Subcutaneous abdominal adipose tissue (tissue), 5 donors: Measurements from ENCODE around the gene SDR42E2.
"Not testable (repeated sequence)": the region's sequence is repeated elsewhere in the genome, so short reads cannot be mapped to it uniquely, and the experiment has no call there.

Experiments
- H3K27ac ChIP-seq: one replicate; pipeline ENCODE4 v1.7.0; 2013; ENCODE audit warnings: low read depth, mild to moderate bottlenecking, inconsistent platforms, low read length, moderate library complexity
- H3K27me3 ChIP-seq, 5 donors: one replicate each; pipeline ENCODE4 v1.7.0; 2013; ENCODE audit warnings: low read length in 5 of 5, inconsistent platforms in 1 of 5; ENCODE audit not compliant: control insufficient read depth in 5 of 5, insufficient read depth in 4 of 5
- H3K36me3 ChIP-seq, 5 donors: one replicate each; pipeline ENCODE4 v1.7.0; 2013; ENCODE audit warnings: low read length in 5 of 5; ENCODE audit not compliant: control insufficient read depth in 5 of 5, insufficient read depth in 5 of 5
- H3K4me1 ChIP-seq, 5 donors: one replicate each; pipeline ENCODE4 v1.7.0; 2013; ENCODE audit warnings: low read length in 5 of 5, mild to moderate bottlenecking in 3 of 5, moderate library complexity in 1 of 5; ENCODE audit not compliant: control insufficient read depth in 5 of 5, insufficient read depth in 5 of 5
- H3K4me3 ChIP-seq, 5 donors: one replicate each; pipeline ENCODE4 v1.7.0; 2013; ENCODE audit warnings: low read length in 5 of 5, low read depth in 1 of 5
- H3K9ac ChIP-seq, 5 donors: one replicate each; pipeline ENCODE4 v1.7.0; 2013; ENCODE audit warnings: low read length in 5 of 5, mild to moderate bottlenecking in 4 of 5, moderate library complexity in 3 of 5
- H3K9me3 ChIP-seq, 5 donors: one replicate each; pipeline ENCODE4 v1.7.0; 2013; ENCODE audit warnings: low read length in 5 of 5; ENCODE audit not compliant: control insufficient read depth in 5 of 5
- donor health status: healthy.
- donor health status: healthy.
- donor health status: healthy.
- donor health status: healthy.
- donor health status: healthy.

Gene SDR42E2

DNA sequence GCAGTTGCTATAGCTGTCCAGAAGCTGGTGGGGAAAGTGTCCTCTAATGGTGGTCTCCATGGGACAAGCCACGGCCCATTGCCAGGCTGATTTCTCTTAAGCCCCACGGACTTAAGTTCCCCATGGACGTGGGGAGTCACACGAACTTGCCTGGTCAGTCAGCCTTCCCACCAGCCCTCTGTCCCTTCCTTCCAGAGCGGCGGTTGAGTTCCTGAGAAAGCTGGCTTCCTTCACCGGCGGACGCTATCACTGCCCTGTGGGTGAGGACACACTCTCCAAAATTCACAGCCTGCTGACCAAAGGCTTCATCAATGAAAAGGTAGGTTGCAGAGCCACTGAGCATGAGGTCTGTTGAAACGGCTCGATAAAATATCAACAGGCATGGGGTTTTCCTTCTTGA, 10.0 kb upstream of the SDR42E2 start:
- Histone ChIP-seq H3K4me1 (peaks cover 0 to 2% (median 0%) of the 10 kb centered on the region in 5 donors), H3K4me3 (no peak overlapping the region), H3K9me3 (no peaks in the 10 kb centered on the region), H3K27me3 (peaks cover 0 to 4% (median 0%) of the 10 kb centered on the region in 5 donors), H3K9ac (no peak overlapping the region), H3K36me3 (no peaks in the 10 kb centered on the region), H3K27ac (no peak overlapping the region)

DNA sequence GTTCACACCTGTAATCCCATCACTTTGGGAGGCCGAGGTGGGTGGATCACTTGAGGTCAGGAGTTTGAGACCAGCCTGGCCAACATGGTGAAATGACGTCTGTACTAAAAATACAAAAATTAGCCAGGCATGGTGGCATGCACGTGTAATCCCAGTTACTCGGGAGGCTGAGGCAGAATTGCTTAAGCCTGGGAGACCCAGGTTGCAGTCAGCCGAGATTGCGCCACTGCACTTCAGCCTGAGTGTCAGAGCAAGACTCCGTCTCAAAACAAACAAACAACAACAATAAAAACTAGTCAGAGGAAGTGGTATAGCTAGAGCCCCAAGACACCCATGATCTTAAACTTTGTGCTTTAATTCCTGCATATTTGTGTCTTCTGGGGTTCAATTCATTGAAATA, 9.2 kb upstream of the SDR42E2 start:
- not testable (repeated sequence) for H3K9ac ChIP-seq, H3K9me3 ChIP-seq, H3K4me3 ChIP-seq, H3K4me1 ChIP-seq, H3K27ac ChIP-seq, H3K36me3 ChIP-seq, H3K27me3 ChIP-seq

GRCh38 chr16:22161401-22161800, 905 bp upstream of the SDR42E2 start:
- no peaks in the 10 kb centered on the region for H3K36me3 ChIP-seq
- no peak overlapping the region for H3K4me3 ChIP-seq
- H3K4me1 ChIP-seq = peaks cover 0 to 4% (median 3%) of the 10 kb centered on the region in 5 donors
- no peak overlapping the region for H3K9ac ChIP-seq
- H3K27me3 ChIP-seq = peaks cover 7 to 15% (median 11%) of the 10 kb centered on the region in 5 donors
- H3K27ac ChIP-seq = no peak overlapping the region
- peaks cover 0 to 1% (median 0%) of the 10 kb centered on the region in 5 donors for H3K9me3 ChIP-seq

DNA sequence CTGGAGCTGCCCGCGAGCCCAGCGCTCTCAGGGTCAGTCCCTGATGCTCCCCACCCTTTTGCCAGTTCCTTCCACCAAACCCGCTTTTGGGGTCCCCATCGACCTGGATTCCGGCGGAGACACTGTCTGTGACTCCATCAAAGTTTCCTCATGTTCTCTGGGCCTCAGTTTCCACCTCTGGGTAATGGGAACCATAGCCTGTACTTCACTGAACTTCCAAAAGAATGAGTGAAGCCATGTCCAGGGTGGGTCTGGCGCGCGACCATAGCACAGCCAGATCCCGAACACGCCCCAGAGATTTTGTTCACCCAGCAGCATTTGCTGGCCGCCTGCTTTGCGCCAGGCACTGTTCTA, 327 bp downstream of the SDR42E2 start:
- no peak overlapping the region for H3K27ac ChIP-seq
- peaks cover 7 to 15% (median 11%) of the 10 kb centered on the region in 5 donors for H3K27me3 ChIP-seq
- H3K9ac ChIP-seq = no peak overlapping the region
- peak overlapping the region in 1 of 5 donors; percentile 6 for H3K4me3 ChIP-seq
- peaks cover 0 to 6% (median 0%) of the 10 kb centered on the region in 5 donors for H3K9me3 ChIP-seq
- peaks cover 0 to 4% (median 3%) of the 10 kb centered on the region in 5 donors for H3K4me1 ChIP-seq
- H3K36me3 ChIP-seq = no peaks in the 10 kb centered on the region

- peaks cover 0 to 4% (median 3%) of the 10 kb centered on the region in 5 donors for H3K4me1 ChIP-seq
- H3K36me3 ChIP-seq = no peaks in the 10 kb centered on the region
- H3K9me3 ChIP-seq = peaks cover 0 to 6% (median 0%) of the 10 kb centered on the region in 5 donors
- no peak overlapping the region for H3K27ac ChIP-seq
- H3K27me3 ChIP-seq = peaks cover 7 to 15% (median 11%) of the 10 kb centered on the region in 5 donors
- no peak overlapping the region for H3K9ac ChIP-seq
- H3K4me3 ChIP-seq = no peak overlapping the region
Measured at GRCh38 chr16:22163806-22164205, 1.5 kb downstream of the SDR42E2 start.

DNA sequence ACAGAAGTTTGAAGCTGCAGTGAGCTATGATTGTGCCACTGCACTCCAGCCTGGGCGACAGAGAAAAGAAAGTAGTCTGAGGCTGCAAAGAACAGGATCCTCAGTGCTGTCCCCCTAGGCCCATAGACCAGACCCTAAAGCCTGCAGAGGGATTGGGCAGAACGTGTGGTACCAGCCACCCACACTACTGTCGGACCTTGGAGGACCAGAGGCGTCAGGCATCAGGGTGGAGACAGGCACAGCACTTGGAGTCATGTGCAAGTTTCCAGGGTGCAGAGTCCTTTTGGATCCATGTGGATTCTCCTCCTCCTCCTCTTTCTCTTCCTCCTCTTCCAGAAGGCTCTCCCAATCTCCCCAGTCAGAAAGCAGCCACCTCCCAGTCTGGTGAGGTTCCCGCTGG, 2.2 kb downstream of the SDR42E2 start:
- peaks cover 0 to 4% (median 3%) of the 10 kb centered on the region in 5 donors for H3K4me1 ChIP-seq
- H3K27ac ChIP-seq = no peak overlapping the region
- H3K9ac ChIP-seq = no peak overlapping the region
- H3K9me3 ChIP-seq = peaks cover 0 to 6% (median 0%) of the 10 kb centered on the region in 5 donors
- no peaks in the 10 kb centered on the region for H3K36me3 ChIP-seq
- no peak overlapping the region for H3K4me3 ChIP-seq
- H3K27me3 ChIP-seq = peaks cover 7 to 15% (median 11%) of the 10 kb centered on the region in 5 donors

DNA sequence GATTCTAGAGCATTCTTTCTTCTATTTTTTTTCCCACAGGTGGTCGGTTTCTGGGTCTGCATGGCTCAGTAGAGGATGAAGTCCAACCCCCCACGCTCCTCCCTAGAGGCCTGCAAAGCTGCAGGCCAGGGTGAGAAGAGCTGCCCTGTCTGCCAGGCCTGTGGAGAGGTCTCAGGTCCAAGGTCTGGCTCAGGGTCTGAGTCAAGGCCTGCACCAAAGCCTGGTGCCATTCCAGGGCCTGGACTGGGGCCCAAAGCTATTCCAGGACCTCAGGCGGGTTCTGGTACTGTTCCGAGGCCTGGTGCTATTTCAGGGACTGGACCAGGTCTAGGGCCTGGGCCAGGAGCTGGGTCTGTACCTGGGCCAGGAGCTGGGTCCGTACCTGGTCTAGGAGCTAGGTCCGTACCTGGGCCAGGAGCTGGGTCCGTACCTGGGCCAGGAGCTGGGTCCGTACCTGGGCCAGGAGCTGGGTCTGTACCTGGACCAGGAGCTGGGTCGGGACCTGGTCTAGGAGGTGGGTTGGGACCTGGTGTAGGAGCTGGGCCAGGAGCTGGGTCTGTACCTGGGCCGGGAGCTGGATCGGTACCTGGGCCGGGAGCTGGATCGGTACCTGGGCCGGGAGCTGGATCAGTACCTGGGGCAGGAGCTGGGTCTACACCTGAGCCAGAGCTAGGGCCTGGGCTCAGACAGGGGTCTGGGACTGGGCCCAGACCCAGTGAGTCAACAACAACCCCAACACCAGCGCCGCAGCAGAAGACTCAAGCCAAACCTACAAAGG, 3.4 kb downstream of the SDR42E2 start:
- peaks cover 0 to 6% (median 0%) of the 10 kb centered on the region in 5 donors for H3K9me3 ChIP-seq
- peaks cover 0 to 4% (median 3%) of the 10 kb centered on the region in 5 donors for H3K4me1 ChIP-seq
- H3K36me3 ChIP-seq = no peaks in the 10 kb centered on the region
- H3K9ac ChIP-seq = no peak overlapping the region
- H3K27ac ChIP-seq = no peak overlapping the region
- H3K27me3 ChIP-seq = peaks cover 7 to 15% (median 9%) of the 10 kb centered on the region in 5 donors
- H3K4me3 ChIP-seq = no peak overlapping the region

DNA sequence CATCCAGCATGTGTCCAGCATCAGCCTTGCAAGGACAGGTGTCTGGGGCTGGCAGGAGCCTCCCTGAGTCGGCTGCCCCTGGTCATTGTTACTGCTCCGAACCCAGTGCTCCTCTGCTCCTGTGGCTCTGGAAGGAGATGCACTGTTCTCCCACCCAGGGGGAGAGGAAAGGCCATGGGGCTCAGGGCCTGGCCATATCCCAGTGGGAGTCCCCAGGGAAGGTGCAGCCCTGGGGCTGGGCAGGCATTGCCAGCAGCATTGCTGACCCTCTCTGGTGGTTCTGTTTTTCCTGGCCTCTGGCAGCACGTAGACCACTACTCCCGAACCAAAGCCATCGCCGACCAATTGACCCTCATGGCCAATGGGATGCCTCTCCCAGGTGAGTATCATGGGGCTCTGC, 9.6 kb downstream of the SDR42E2 start:
- no peaks in the 10 kb centered on the region for H3K36me3 ChIP-seq
- no peak overlapping the region for H3K27ac ChIP-seq
- H3K4me3 ChIP-seq = no peak overlapping the region
- no peaks in the 10 kb centered on the region for H3K9me3 ChIP-seq
- H3K9ac ChIP-seq = no peak overlapping the region
- H3K27me3 ChIP-seq = peaks cover 0 to 3% (median 0%) of the 10 kb centered on the region in 5 donors
- H3K4me1 ChIP-seq = peaks cover 0 to 4% (median 0%) of the 10 kb centered on the region in 5 donors

- not testable (repeated sequence) for H3K4me1 ChIP-seq, H3K9me3 ChIP-seq, H3K27me3 ChIP-seq, H3K9ac ChIP-seq, H3K36me3 ChIP-seq, H3K27ac ChIP-seq, H3K4me3 ChIP-seq
Measured at GRCh38 chr16:22172642-22173041, 10.3 kb downstream of the SDR42E2 start.

- H3K27me3 ChIP-seq = peaks cover 0 to 3% (median 0%) of the 10 kb centered on the region in 5 donors
- no peak overlapping the region for H3K4me3 ChIP-seq
- H3K9me3 ChIP-seq = no peaks in the 10 kb centered on the region
- peaks cover 0 to 4% (median 0%) of the 10 kb centered on the region in 5 donors for H3K4me1 ChIP-seq
- no peaks in the 10 kb centered on the region for H3K36me3 ChIP-seq
- no peak overlapping the region for H3K9ac ChIP-seq
- H3K27ac ChIP-seq = no peak overlapping the region
Measured at GRCh38 chr16:22174642-22175041, 12.3 kb downstream of the SDR42E2 start.
